ENCODE results near the gene SH3RF3. TPM values are rescaled to one million over a fixed set of nuclear protein-coding genes. Genes with fewer than 3 reads are reported as not detected.

The SH3RF3 gene
- total RNA-seq, 1 experiment from 2014 or later, result 0.98 TPM

DNA sequence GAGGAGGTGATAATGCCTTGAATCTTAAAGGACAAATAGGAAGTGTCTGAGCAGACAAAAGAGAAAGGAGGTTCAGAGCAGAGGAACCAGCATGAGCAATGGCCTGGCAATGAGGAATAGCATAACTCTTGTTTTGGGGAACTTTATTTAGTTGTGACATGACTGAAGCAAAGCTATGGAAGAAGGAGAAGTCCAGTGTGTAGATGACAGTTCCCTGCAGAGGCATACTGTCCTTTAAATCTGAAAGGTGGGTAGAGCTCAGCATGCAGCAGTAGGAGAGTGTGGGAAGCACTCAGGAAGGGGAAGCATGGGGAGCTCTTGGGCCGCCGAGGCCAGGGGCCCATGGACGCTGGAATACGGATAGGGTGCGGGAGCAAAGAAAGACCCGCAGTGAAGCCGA is 311.0 kb downstream of the SH3RF3 start:
- ChIA-PET POLR2A (no interaction called here), CTCF (no interaction called here)
- Mint-ChIP-seq H3K27me3 (ENCODE audit: insufficient read depth, unreplicated experiment) (peaks cover 4% of the 10 kb centered on the region), H3K4me1 (ENCODE audit: low read depth, unreplicated experiment) (no peaks in the 10 kb centered on the region), H3K9me3 (ENCODE audit: unreplicated experiment) (peaks cover 45% of the 10 kb centered on the region), H3K27ac (ENCODE audit: unreplicated experiment) (no peak overlapping the region), H3K36me3 (ENCODE audit: insufficient read depth, unreplicated experiment) (no peaks in the 10 kb centered on the region), H3K4me3 (ENCODE audit: unreplicated experiment) (no peak overlapping the region)
- no TSS peak for BruUV-seq (replicated peaks)
- intact Hi-C loops (cut with micrococcal nuclease; ENCODE audit: unreplicated experiment), result no loop called here
- Histone ChIP-seq H3K36me3 (ENCODE audit: control insufficient read depth, insufficient read depth, low read length) (no peaks in the 10 kb centered on the region), H3K9me3 (peaks cover 22% of the 10 kb centered on the region), H3K4me3 (ENCODE audit: low read depth, low read length) (no peak overlapping the region), H3K4me1 (no peaks in the 10 kb centered on the region), H3K27me3 (replicated peaks; ENCODE audit: control insufficient read depth, insufficient read depth, low read length) (no peaks in the 10 kb centered on the region)
- no peak for TF ChIP-seq CTCF (IDR thresholded peaks at IDR 0.05; ENCODE audit: insufficient read depth in 1 of 2, low read depth in 1 of 2, low read length in 1 of 2, severe bottlenecking in 1 of 2, unreplicated experiment in 1 of 2)
- no peak for DNase-seq

- CTCF ChIA-PET, result interaction anchor here (0.6 kb wide), 1 partner anchor 70 kb away, joined by 4 read pairs; no protein-coding TSS in a partner anchor
- BruUV-seq (replicated peaks), result no TSS peak
- H3K27me3 Mint-ChIP-seq (ENCODE audit: insufficient read depth, unreplicated experiment), result peaks cover 9% of the 10 kb centered on the region
Measured at GRCh38 chr2:109440499-109441156, 311.6 kb downstream of the SH3RF3 start.

GRCh38 chr2:109442715-109443319 is 313.8 kb downstream of the SH3RF3 start:
- no peak for DNase-seq
- Mint-ChIP-seq H3K4me3 (ENCODE audit: unreplicated experiment) (no peak overlapping the region), H3K9me3 (ENCODE audit: unreplicated experiment) (peaks cover 56% of the 10 kb centered on the region), H3K36me3 (ENCODE audit: insufficient read depth, unreplicated experiment) (no peaks in the 10 kb centered on the region), H3K27me3 (ENCODE audit: insufficient read depth, unreplicated experiment) (peaks cover 11% of the 10 kb centered on the region), H3K4me1 (ENCODE audit: low read depth, unreplicated experiment) (no peaks in the 10 kb centered on the region), H3K27ac (ENCODE audit: unreplicated experiment) (no peak overlapping the region)
- TF ChIP-seq CTCF (IDR thresholded peaks at IDR 0.05; ENCODE audit: insufficient read depth in 1 of 2, low read depth in 1 of 2, low read length in 1 of 2, severe bottlenecking in 1 of 2, unreplicated experiment in 1 of 2), result no peak
- Histone ChIP-seq H3K4me1 (no peaks in the 10 kb centered on the region), H3K27me3 (replicated peaks; ENCODE audit: control insufficient read depth, insufficient read depth, low read length) (no peaks in the 10 kb centered on the region), H3K36me3 (ENCODE audit: control insufficient read depth, insufficient read depth, low read length) (no peaks in the 10 kb centered on the region), H3K4me3 (ENCODE audit: low read depth, low read length) (no peak overlapping the region), H3K9me3 (peaks cover 22% of the 10 kb centered on the region)
- ChIA-PET POLR2A (no interaction called here), CTCF (no interaction called here)
- intact Hi-C loops (cut with micrococcal nuclease; ENCODE audit: unreplicated experiment), result no loop called here
- no TSS peak for BruUV-seq (replicated peaks)

More at GRCh38 chr2:109440499-109441156, 311.6 kb downstream of the SH3RF3 start:
- Mint-ChIP-seq H3K4me3 (ENCODE audit: unreplicated experiment) (no peak overlapping the region), H3K9me3 (ENCODE audit: unreplicated experiment) (peaks cover 52% of the 10 kb centered on the region), H3K27ac (ENCODE audit: unreplicated experiment) (no peak overlapping the region), H3K4me1 (ENCODE audit: low read depth, unreplicated experiment) (no peaks in the 10 kb centered on the region), H3K36me3 (ENCODE audit: insufficient read depth, unreplicated experiment) (no peaks in the 10 kb centered on the region)
- H3K27me3 ChIP-seq (replicated peaks; ENCODE audit: control insufficient read depth, insufficient read depth, low read length), result no peaks in the 10 kb centered on the region
- intact Hi-C loops (cut with micrococcal nuclease; ENCODE audit: unreplicated experiment), result no loop called here
- TF ChIP-seq CTCF (IDR thresholded peaks at IDR 0.05; ENCODE audit: insufficient read depth in 1 of 2, low read depth in 1 of 2, low read length in 1 of 2, severe bottlenecking in 1 of 2, unreplicated experiment in 1 of 2), result no peak
- POLR2A ChIA-PET, result no interaction called here
- H3K4me3 ChIP-seq (ENCODE audit: low read depth, low read length), result no peak overlapping the region
- peaks cover 22% of the 10 kb centered on the region for H3K9me3 ChIP-seq
- DNase-seq, result peak in 1 of 2 experiments; percentile 6
- no peaks in the 10 kb centered on the region for H3K4me1 ChIP-seq
- H3K36me3 ChIP-seq (ENCODE audit: control insufficient read depth, insufficient read depth, low read length), result no peaks in the 10 kb centered on the region

Data from Caco-2 (cell line).